ENCODE measurements around the gene PIK3CD.

Gene PIK3CD

GRCh38 chr1:9651565-9652378, at the start of gene PIK3CD:
TSS of gene PIK3CD (plus strand) at chr1:9651731. CDS start at chr1:9710456, 58,725 bp downstream.
- no peak for DNase-seq (ENCODE audit: extremely low spot score, insufficient read length, low read depth)

GRCh38 chr1:9601942-9602793, 49.4 kb upstream of the PIK3CD start:
- no peak for FAIRE-seq
- no peak for DNase-seq (ENCODE audit: extremely low spot score, insufficient read length, low read depth)

More at GRCh38 chr1:9651565-9652378, at the start of gene PIK3CD:
- peak; percentile 55 for FAIRE-seq

DNA sequence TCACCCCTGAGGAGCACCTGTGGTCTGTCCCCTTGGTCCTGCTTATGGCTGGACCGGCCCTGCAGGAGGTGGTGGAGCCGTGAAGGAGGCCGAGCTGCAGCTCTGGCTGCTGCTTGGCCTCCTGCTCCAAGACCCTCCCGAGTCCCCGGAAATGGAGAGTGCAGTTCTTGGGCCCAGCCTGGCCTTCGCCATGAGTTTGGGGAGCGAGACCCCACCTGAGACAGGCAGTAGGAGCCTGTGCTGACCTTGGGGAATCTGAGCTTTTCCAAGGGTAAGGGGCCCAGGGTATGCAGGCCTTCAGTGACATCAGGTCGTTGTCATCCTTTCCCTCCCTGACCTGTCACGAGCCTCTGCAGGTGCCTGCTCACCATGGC, 48.8 kb upstream of the PIK3CD start:
- DNase-seq (ENCODE audit: extremely low spot score, insufficient read length, low read depth) (no peak), FAIRE-seq (no peak)

GRCh38 chr1:9603307-9603706, 48.2 kb upstream of the PIK3CD start:
- DNase-seq (ENCODE audit: extremely low spot score, insufficient read length, low read depth) (no peak), FAIRE-seq (no peak)

DNA sequence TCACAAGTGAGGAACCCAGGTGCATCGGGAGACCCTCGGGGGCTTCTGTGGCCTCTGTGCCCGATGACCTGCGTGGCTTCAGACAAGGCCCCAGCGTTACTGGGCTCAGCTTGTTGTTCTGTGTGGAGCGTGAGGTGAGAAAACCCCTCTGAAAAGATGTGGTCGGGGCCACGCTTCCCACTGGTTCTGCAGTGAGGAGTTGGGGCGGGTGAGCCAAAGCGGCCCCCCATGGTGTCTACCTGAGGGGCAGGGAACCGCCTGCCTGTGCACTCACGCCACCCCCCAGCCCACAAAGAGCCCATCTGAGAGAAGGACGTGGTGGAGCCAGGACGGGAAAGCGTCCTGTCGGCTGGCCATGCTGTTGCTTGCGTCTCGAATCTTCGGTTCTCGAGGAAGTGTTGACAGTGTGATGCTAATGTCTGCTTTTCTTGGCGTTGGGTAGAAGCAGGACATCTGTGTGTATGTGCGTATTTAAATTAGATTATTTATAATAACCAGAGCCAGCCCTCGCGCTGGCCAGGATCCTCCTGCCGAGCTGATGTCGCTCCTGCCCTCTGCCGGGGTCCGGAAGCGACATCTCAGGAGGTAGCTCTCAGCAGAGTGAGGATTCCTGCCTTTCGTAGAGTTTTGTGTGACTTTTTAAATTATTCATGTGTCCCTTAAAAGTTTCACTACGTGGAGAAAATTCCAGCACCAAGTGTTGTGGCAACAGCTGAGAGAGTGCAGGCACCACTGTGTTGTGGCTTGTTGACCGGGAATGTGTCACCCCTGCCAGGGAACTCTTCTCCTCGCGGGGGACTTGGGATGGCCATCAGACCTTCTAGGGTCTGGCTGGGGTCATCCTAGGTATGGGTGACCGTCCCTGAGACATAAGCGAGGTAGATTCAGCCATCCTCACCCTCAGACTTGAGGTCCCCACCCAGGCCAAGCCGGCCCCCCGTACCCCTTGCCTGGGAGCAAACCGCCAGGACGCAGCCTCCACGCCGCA, 47.5 kb upstream of the PIK3CD start:
- FAIRE-seq: no peak
- no peak for DNase-seq (ENCODE audit: extremely low spot score, insufficient read length, low read depth)

DNA sequence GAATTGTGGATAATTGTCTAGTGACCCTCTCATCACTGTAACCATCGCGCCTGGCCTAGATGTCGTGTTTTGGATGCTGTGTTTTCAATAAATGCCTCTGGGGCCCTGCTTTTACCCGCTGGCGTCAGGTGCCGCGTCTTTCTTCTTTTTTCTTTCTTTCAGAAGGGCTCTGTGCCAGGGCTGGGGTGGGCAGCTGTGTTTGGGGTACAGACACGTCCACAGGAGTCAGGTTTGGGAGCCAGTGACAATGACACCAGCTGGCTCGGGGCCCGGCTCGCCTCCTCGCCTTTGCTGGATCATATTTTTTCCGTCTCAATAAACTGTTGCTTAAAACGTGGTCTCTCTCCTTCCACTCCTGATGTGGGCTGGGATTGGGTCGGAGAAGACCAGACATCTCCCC, 46.7 kb upstream of the PIK3CD start:
- DNase-seq (ENCODE audit: extremely low spot score, insufficient read length, low read depth): no peak
- no peak for FAIRE-seq

DNA sequence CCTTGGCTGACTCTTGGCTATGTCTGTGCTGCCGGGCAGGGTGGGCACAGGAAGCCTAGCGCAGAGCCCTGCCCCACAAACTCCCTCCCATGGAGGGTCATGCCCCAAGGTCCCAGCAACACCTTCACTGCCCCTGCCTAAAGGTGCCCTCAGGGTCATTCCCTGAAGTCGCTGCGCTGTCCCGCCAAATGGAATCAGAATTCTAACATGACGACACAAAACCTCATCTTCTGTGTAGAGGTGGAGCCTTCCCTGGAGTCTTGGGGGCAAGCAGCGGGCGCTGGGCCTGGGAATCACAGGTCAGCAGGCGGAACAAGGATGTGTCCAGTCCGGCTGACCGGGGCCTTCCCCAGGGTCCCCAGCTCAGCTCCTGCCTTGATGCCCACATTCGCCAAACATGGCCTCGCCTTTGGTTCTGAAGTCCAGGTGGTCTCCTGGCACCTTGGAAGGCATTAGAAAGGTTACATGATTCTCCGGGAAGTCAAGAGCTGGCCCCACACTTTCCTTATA, 45.5 kb upstream of the PIK3CD start:
- DNase-seq (ENCODE audit: extremely low spot score, insufficient read length, low read depth) (no peak), FAIRE-seq (no peak)

GRCh38 chr1:9606458-9606857, 45.1 kb upstream of the PIK3CD start:
- no peak for DNase-seq (ENCODE audit: extremely low spot score, insufficient read length, low read depth)
- no peak for FAIRE-seq

GRCh38 chr1:9606948-9607347, 44.6 kb upstream of the PIK3CD start:
- DNase-seq (ENCODE audit: extremely low spot score, insufficient read length, low read depth) (no peak), FAIRE-seq (no peak)

DNA sequence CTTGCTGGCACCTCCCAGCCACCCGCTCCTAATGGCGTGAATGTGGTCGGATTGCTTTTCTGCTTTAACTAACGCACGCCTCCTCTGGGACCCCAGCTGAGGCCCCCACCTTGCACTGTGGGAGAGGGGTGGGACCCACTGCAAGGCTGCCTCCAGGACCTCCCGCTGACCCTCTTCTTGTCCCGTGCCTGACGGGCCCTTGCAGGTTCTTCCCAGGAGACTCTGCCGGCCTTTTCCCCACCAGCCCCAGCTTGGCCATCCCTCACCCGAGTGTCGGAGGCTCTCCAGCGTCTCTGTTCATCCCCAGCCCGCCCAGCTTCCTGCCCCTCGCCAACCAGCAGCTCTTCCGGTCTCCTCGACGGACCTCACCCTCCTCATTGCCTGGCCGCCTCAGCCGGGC, 44.2 kb upstream of the PIK3CD start:
- no peak for FAIRE-seq
- DNase-seq (ENCODE audit: extremely low spot score, insufficient read length, low read depth): no peak

- no peak for DNase-seq (ENCODE audit: extremely low spot score, insufficient read length, low read depth)
- FAIRE-seq: no peak
These were observed 41.5 kb upstream of the PIK3CD start for GRCh38 chr1:9609998-9610397.

GRCh38 chr1:9610548-9610947, 41.0 kb upstream of the PIK3CD start:
- DNase-seq (ENCODE audit: extremely low spot score, insufficient read length, low read depth): no peak
- no peak for FAIRE-seq

GRCh38 chr1:9611716-9612115, 39.8 kb upstream of the PIK3CD start:
- no peak for FAIRE-seq
- no peak for DNase-seq (ENCODE audit: extremely low spot score, insufficient read length, low read depth)

DNA sequence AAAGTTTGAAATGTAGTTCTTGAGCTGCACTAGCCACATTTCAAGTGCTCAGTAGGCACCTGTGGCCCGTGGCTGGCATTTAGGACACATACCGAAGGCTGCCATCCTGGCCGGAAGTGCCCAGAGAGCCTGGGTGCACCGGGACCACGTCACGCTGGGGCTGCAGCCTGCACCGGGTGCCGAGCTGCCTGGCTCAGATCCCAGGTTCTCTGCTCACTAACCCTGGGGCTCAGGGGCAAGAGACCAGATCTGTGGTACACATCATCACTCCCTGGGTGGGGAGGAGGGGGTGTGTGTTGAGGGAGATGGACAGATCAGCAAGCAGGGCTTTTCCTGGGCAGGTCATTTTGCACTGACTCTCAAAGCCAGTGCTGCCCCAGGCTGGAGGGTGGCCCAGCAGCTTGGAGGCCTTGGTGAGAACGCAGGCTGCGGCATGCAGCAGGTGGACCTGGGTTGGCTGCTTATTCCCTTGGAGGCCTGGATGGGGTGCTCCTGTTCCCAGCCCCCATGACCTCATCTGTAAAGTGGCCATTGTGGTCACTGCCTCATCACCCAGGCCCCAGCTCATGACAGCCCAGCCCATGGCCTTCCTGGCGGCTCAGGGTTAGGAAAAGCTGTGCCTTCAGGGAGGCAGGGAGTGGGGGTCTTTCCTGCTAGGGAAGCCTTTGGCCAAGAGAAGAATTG, 39.2 kb upstream of the PIK3CD start:
- FAIRE-seq: no peak
- no peak for DNase-seq (ENCODE audit: extremely low spot score, insufficient read length, low read depth)

- DNase-seq (ENCODE audit: extremely low spot score, insufficient read length, low read depth): no peak
- FAIRE-seq: no peak
These were observed 38.5 kb upstream of the PIK3CD start for GRCh38 chr1:9612871-9613624.

- DNase-seq (ENCODE audit: extremely low spot score, insufficient read length, low read depth) (no peak), FAIRE-seq (no peak)
These were observed 37.8 kb upstream of the PIK3CD start for GRCh38 chr1:9613625-9614299.

GRCh38 chr1:9615316-9616063, 36.0 kb upstream of the PIK3CD start:
- FAIRE-seq: peak; percentile 85

More at GRCh38 chr1:9615316-9616063, 36.0 kb upstream of the PIK3CD start:
- DNase-seq (ENCODE audit: extremely low spot score, insufficient read length, low read depth): peak; percentile 54
